WTC11 (cell line): ENCODE results near the gene GCKR. TPM values are rescaled to one million over a fixed set of nuclear protein-coding genes. Genes with fewer than 3 reads are reported as not detected.

Source experiments
- ARID4B ChIP-seq: sonication (generic); formaldehyde crosslinking; IDR thresholded peaks from 2 replicates; pipeline ENCODE4 v1.8.0; 2023; ENCODE audit warnings: missing genetic modification reagents, mild to moderate bottlenecking, borderline replicate concordance
- ATF2 ChIP-seq: sonication (generic); formaldehyde crosslinking; IDR thresholded peaks from 2 replicates; pipeline ENCODE4 v1.8.1; 2022; ENCODE audit warnings: low read depth, missing genetic modification reagents, borderline replicate concordance
- CREM ChIP-seq: sonication (generic); formaldehyde crosslinking; IDR thresholded peaks from 2 replicates; pipeline ENCODE4 v1.8.1; 2022; ENCODE audit warnings: mild to moderate bottlenecking, missing genetic modification reagents, moderate library complexity
- E2F4 ChIP-seq: sonication (generic); formaldehyde crosslinking; IDR thresholded peaks from 2 replicates; pipeline ENCODE4 v1.8.1; 2022; ENCODE audit warnings: low read depth, mild to moderate bottlenecking, moderate library complexity, missing genetic modification reagents, borderline replicate concordance
- EMX1 ChIP-seq: fragments of 250-450 bp; sonication (Bioruptor Pico); IDR thresholded peaks from 2 replicates; pipeline ENCODE4 v1.8.0; 2021; ENCODE audit warnings: mild to moderate bottlenecking
- ERG ChIP-seq: fragments of 250-450 bp; sonication (Bioruptor Pico); IDR thresholded peaks from 2 replicates; pipeline ENCODE4 v1.8.0; 2021; ENCODE audit warnings: mild to moderate bottlenecking
- ETV6 ChIP-seq: sonication (generic); formaldehyde crosslinking; IDR thresholded peaks from 2 replicates; pipeline ENCODE4 v1.8.1; 2022; ENCODE audit warnings: mild to moderate bottlenecking, missing genetic modification reagents
- FOXP4 ChIP-seq: sonication (generic); formaldehyde crosslinking; IDR thresholded peaks from 2 replicates; pipeline ENCODE4 v1.8.0; 2022; ENCODE audit warnings: mild to moderate bottlenecking, missing genetic modification reagents
- GABPB1 ChIP-seq: sonication (generic); formaldehyde crosslinking; IDR thresholded peaks from 2 replicates; pipeline ENCODE4 v1.8.1; 2023; ENCODE audit warnings: mild to moderate bottlenecking, missing genetic modification reagents
- GTF2I ChIP-seq: fragments of 250-450 bp; sonication (Bioruptor Pico); conservative IDR thresholded peaks from 2 replicates; pipeline ENCODE4 v1.4.0; 2021; ENCODE audit warnings: mild to moderate bottlenecking
- HMGA2 ChIP-seq: fragments of 250-450 bp; sonication (Bioruptor Pico); IDR thresholded peaks from 2 replicates; pipeline ENCODE4 v1.4.0; 2021; ENCODE audit warnings: mild to moderate bottlenecking, moderate library complexity
- IRF2 ChIP-seq: sonication (generic); formaldehyde crosslinking; IDR thresholded peaks from 2 replicates; pipeline ENCODE4 v1.8.0; 2022; ENCODE audit warnings: low read depth, missing genetic modification reagents, borderline replicate concordance
- JAZF1 ChIP-seq: fragments of 250-450 bp; sonication (Bioruptor Pico); IDR thresholded peaks from 2 replicates; pipeline ENCODE4 v1.9.0; 2021; ENCODE audit warnings: moderate library complexity, mild to moderate bottlenecking, inconsistent platforms
- MAX ChIP-seq: sonication (generic); formaldehyde crosslinking; IDR thresholded peaks from 2 replicates; pipeline ENCODE4 v1.8.0; 2022; ENCODE audit warnings: mild to moderate bottlenecking, missing genetic modification reagents
- NFATC4 ChIP-seq: fragments of 250-450 bp; sonication (Bioruptor Pico); IDR thresholded peaks from 2 replicates; pipeline ENCODE4 v1.9.0; 2021; ENCODE audit warnings: mild to moderate bottlenecking
- NFYB ChIP-seq: sonication (generic); formaldehyde crosslinking; conservative IDR thresholded peaks from 2 replicates; pipeline ENCODE4 v1.8.0; 2022; ENCODE audit warnings: low read depth, missing genetic modification reagents
- NR1H2 ChIP-seq: sonication (generic); formaldehyde crosslinking; IDR thresholded peaks from 2 replicates; pipeline ENCODE4 v1.9.0; 2021; ENCODE audit warnings: mild to moderate bottlenecking, moderate library complexity, missing genetic modification reagents
- RELA ChIP-seq: sonication (generic); formaldehyde crosslinking; IDR thresholded peaks from 2 replicates; pipeline ENCODE4 v1.8.1; 2022; ENCODE audit warnings: missing genetic modification reagents, mild to moderate bottlenecking, borderline replicate concordance
- RORB ChIP-seq: fragments of 250-450 bp; sonication (Bioruptor Pico); IDR thresholded peaks from 2 replicates; pipeline ENCODE4 v1.9.0; 2021; ENCODE audit warnings: mild to moderate bottlenecking
- SMAD3 ChIP-seq: sonication (generic); formaldehyde crosslinking; IDR thresholded peaks from 2 replicates; pipeline ENCODE4 v1.8.0; 2022; ENCODE audit warnings: missing genetic modification reagents, mild to moderate bottlenecking, borderline replicate concordance
- ZNF121 ChIP-seq: sonication (generic); formaldehyde crosslinking; IDR thresholded peaks from 2 replicates; pipeline ENCODE4 v1.8.0; 2023; ENCODE audit warnings: missing genetic modification reagents
- ZNF317 ChIP-seq: sonication (generic); formaldehyde crosslinking; IDR thresholded peaks from 2 replicates; pipeline ENCODE4 v1.8.1; 2023; ENCODE audit warnings: low read depth, mild to moderate bottlenecking, moderate library complexity, missing genetic modification reagents, borderline replicate concordance
- ZNF423 ChIP-seq: fragments of 250-450 bp; sonication (Bioruptor Pico); IDR thresholded peaks from 2 replicates; pipeline ENCODE4 v2.1.2; 2022; ENCODE audit warnings: mild to moderate bottlenecking, moderate library complexity
- total RNA-seq: library from RNA; stranded (reverse); gene quantifications from 3 replicates; pipeline ENCODE4 v1.2.3, GENCODE V29; 2021

The GCKR gene
- total RNA-seq, 1 experiment from 2014 or later = 0.72 TPM

GRCh38 chr2:27489498-27490397 is 6.9 kb upstream of the GCKR start, which contains the start of gene IFT172 (continued):
- TF ChIP-seq ARID4B (CRISPR knock-in tag) = peak; percentile 96; the same call in 1 of the 2 replicates
- TF ChIP-seq NFYB (CRISPR knock-in tag) = no peak
- TF ChIP-seq NFATC4 (CRISPR knock-in tag) = no peak
- TF ChIP-seq RELA (CRISPR knock-in tag) = no peak
- no peak for TF ChIP-seq E2F4 (CRISPR knock-in tag)
- no peak for TF ChIP-seq EMX1 (CRISPR knock-in tag)
- TF ChIP-seq IRF2 (CRISPR knock-in tag) = no peak
- TF ChIP-seq RORB (CRISPR knock-in tag) = no peak
- peak; percentile 97 for TF ChIP-seq CREM
- no peak for TF ChIP-seq HMGA2 (CRISPR knock-in tag)
- no peak for TF ChIP-seq GTF2I (CRISPR knock-in tag)
- peak; percentile 86 for TF ChIP-seq MAX (CRISPR knock-in tag)
- TF ChIP-seq ZNF317 (CRISPR knock-in tag) = no peak
- peak; percentile 58; the same call in 1 of the 2 replicates for TF ChIP-seq ETV6 (CRISPR knock-in tag)
- TF ChIP-seq ZNF121 (CRISPR knock-in tag) = no peak
- TF ChIP-seq FOXP4 (CRISPR knock-in tag) = peak; percentile 87
- peak; percentile 25; the same call in 1 of the 2 replicates for TF ChIP-seq SMAD3 (CRISPR knock-in tag)
- no peak for TF ChIP-seq ERG (CRISPR knock-in tag)
- no peak for TF ChIP-seq ZNF423 (CRISPR knock-in tag)
- no peak for TF ChIP-seq NR1H2
- TF ChIP-seq ATF2 (CRISPR knock-in tag) = no peak
- TF ChIP-seq JAZF1 (CRISPR knock-in tag) = no peak
- TF ChIP-seq GABPB1 (CRISPR knock-in tag) = peak; percentile 71; the same call in 1 of the 2 replicates
